ENCODE results near the gene F8. TPM values are rescaled to one million over a fixed set of nuclear protein-coding genes. Genes with fewer than 3 reads are reported as not detected.

F8 gene
- total RNA-seq, 1 experiment from 2014 or later = 2.6 TPM

- TF ChIP-seq REST (IDR thresholded peaks at IDR 0.05; ENCODE audit: low read depth) = no peak
- no peak for TF ChIP-seq YY1 (IDR thresholded peaks at IDR 0.05; ENCODE audit: extremely low read depth, insufficient replicate concordance, low read depth, low read length)
Observed at GRCh38 chrX:155052738-155053498, 30.4 kb upstream of the F8 start (continued).

- Histone ChIP-seq H3K4me3 (replicated peaks in 1 of 2; ENCODE audit: low read depth in 1 of 2, low read length in 2 of 2) (no peak overlapping the region), H3K9me3 (ENCODE audit: control insufficient read depth in 1 of 2, insufficient read depth in 1 of 2, low read depth in 1 of 2, low read length in 2 of 2) (no peaks in the 10 kb centered on the region), H4K20me1 (ENCODE audit: insufficient read depth) (no peaks in the 10 kb centered on the region), H3K27ac (ENCODE audit: low read depth, low read length) (no peak overlapping the region), H2AFZ (ENCODE audit: low read depth, low read length, poor library complexity, severe bottlenecking) (no peak overlapping the region), H3K4me2 (ENCODE audit: low read length) (no peak overlapping the region), H3K4me1 (ENCODE audit: control insufficient read depth in 1 of 2, insufficient read depth in 2 of 2, low read length in 2 of 2) (no peaks in the 10 kb centered on the region), H3K9me2 (ENCODE audit: insufficient read depth) (no peaks in the 10 kb centered on the region), H3K79me2 (ENCODE audit: insufficient read depth, low read length) (no peaks in the 10 kb centered on the region), H3K9ac (ENCODE audit: low read length) (no peak overlapping the region), H3K27me3 (ENCODE audit: insufficient read depth, low read length) (no peaks in the 10 kb centered on the region), H3K36me3 (ENCODE audit: control insufficient read depth in 1 of 2, insufficient read depth in 2 of 2, low read length in 2 of 2) (no peaks in the 10 kb centered on the region)
- peak; percentile 78 for ATAC-seq
- no TSS peak for BruUV-seq (replicated peaks)
- DNase-seq (ENCODE audit: low read depth, low spot score) = no peak
- POLR2A ChIA-PET = no interaction called here
- RAD21 ChIA-PET (ENCODE audit: low non-redundant PET in 1 of 2, low total read pairs in 2 of 2, uncharacterized antibody in 2 of 2, unreplicated experiment in 2 of 2) = interaction anchor here in 1 of 2 experiments (0.7 kb wide), 1 partner anchor 130 kb away, joined by 3 read pairs; no protein-coding TSS in a partner anchor
- intact Hi-C loops (cut with micrococcal nuclease) = no loop called here
- peak; percentile 55 to 65 (median 61); a peak in 5 of 6 replicates for TF ChIP-seq CTCF (IDR thresholded peaks at IDR 0.05 in 2 of 3, conservative IDR thresholded peaks at IDR 0.05 in 1 of 3; ENCODE audit: borderline replicate concordance in 1 of 3, insufficient read depth in 1 of 3, low read depth in 2 of 3, low read length in 2 of 3)
- TF ChIP-seq RAD21 (IDR thresholded peaks at IDR 0.05; ENCODE audit: low read depth) = peak; percentile 35; the same call in 1 of the 2 replicates
- no peak for TF ChIP-seq ZBTB33 (IDR thresholded peaks at IDR 0.05; ENCODE audit: extremely low read depth, insufficient replicate concordance, low read length)
- TF ChIP-seq YY1 (IDR thresholded peaks at IDR 0.05; ENCODE audit: extremely low read depth, insufficient replicate concordance, low read depth, low read length) = no peak
- TF ChIP-seq CBX3 (IDR thresholded peaks at IDR 0.05; ENCODE audit: low read depth) = peak; percentile 32; the same call in 1 of the 2 replicates
- CTCF ChIA-PET = interaction anchor here (0.7 to 1.1 kb wide), 3 partner anchors 9 to 141 kb away, joined by 3 to 4 read pairs (median 4); no protein-coding TSS in a partner anchor
Observed at GRCh38 chrX:155048977-155049619, 26.6 kb upstream of the F8 start.
